COLO829 (cell line): Measurements from ENCODE around the gene ZNF189.
A peak's percentile ranks its signal among the peaks of the same experiment; 100 is the strongest.

ENCODE experiments used
- DNase-seq: peaks from one replicate; pipeline ENCODE4 v3.0.0; 2012; ENCODE audit warnings: low spot score

The ZNF189 gene

DNA sequence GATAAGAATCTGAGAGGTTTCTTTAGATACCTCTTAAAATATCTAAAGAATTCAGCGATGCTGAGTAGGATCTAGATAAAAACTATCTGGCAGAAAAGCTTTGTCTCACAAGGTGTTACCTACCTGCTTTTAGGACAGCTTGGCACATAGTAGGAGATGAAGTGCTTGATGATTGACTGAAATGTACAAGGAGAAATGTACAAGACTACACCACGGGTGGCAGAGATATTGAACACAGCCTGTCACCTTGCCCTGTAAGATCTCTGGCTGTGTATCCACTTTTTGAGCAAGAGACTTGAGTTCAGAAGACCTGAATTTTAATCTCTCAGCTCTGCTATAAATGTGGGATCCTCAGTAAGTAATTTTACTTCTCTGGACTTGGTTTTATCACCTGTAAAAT is 21.2 kb downstream of the ZNF189 start:
- DNase-seq = no peak

DNA sequence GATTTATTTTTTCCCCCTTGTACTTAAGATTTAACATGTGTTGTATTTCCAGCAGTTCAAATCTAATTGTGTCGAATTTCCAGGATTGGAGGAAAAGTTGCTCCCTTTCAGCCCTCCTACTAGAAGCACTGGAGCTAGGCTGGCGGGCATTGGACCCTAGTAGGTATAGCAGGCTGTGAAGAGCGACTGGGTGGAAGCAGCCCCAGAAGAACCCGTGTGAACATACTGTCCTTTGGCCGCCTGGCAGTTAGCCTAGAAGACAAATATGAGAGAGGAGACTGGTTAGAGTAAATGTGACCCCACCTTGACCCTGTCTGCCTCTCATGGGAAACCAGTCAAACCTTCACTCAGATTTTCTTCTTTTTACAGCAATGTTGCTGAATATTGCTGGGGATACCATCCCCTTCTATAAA is 23.0 kb downstream of the ZNF189 start:
- no peak for DNase-seq

DNA sequence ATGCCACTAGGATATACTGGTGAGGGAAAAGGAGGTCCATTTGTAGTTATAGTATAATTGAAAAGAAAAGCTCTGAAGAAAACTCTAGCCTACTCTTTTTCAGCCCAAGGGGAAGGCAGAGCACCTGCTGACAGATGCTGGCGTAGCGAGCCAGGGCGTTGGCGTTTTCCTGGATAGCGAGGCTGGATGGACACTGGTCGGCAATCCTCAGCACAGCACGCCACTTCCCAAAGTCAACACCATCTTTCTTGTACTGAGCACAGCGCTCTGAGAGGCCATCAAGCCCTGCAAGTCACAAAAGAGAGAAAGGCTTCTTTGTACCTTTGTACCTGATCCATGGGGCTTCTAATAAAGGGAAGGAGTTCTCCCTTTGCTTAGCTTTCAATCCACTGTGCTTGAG is 28.7 kb downstream of the ZNF189 start:
- DNase-seq = no peak

- no peak for DNase-seq
Measured at GRCh38 chr9:101427957-101428655, 29.5 kb downstream of the ZNF189 start.

DNA sequence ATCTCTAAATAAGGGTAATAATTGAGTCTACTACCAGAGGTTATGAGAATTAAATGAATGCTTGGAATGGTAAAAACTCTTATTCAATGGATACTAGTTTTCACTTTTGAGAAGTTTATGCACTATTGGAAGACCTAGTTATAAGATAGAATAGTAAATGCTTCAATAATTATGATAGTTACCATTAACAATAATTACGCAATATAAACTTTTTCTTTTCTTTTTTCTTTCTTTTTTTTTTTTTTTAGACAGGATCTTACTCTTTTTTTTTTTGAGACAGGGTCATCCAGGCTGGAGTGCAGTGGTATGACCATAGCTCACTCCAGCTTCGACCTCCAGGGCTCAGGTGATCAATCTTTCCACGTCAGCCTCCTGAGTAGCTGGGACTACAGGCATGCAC is 30.3 kb downstream of the ZNF189 start:
- no peak for DNase-seq

DNA sequence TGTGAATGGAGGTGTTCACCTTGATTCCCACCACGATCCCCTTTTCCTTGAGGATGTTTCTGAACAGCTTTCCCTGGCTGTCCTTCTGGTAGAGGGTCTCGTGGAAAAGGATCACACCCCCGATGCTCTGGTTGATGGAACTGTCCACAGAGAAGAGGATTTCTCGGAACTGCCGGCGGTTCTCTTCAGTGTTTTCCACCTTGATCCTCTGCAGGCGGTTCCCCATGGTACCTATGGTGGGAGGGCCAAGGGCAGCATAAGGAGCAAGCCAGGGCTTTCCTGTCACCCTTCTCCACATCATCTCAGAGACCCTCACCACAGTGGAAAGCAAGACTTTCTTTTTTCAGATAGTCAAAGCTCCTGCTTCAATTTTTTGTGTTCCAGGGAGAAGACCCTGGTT is 31.1 kb downstream of the ZNF189 start:
- no peak for DNase-seq

- DNase-seq = no peak
Measured at GRCh38 chr9:101432171-101432570, 33.5 kb downstream of the ZNF189 start.

DNA sequence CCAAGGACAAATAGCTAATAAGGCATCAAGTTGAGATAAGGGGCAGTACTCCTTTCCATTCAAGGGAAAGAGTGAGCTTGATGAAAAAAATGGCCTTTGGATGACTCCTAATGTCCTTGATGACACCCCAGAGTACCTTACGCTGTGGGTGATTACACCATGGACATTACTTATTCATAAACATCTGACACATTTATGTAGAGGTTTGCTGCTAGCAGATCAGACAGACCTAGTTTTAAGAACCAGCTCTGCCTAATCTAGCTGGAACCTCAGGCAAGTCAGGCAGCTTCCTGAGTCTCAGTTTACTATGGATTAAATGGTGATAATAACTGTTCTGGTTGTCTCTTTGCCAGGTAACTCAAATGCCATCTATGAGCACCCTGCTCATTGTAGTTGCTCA is 34.1 kb downstream of the ZNF189 start:
- no peak for DNase-seq

GRCh38 chr9:101433229-101433628 is 34.6 kb downstream of the ZNF189 start:
- DNase-seq = no peak

- DNase-seq = no peak
Measured at GRCh38 chr9:101434998-101435397, 36.3 kb downstream of the ZNF189 start.

GRCh38 chr9:101435601-101436079 is 37.0 kb downstream of the ZNF189 start, which contains the start of gene ALDOB:
ALDOB (minus strand) TSS chr9:101435774; CDS start chr9:101430887, 4,887 bp downstream.
- DNase-seq = no peak

DNA sequence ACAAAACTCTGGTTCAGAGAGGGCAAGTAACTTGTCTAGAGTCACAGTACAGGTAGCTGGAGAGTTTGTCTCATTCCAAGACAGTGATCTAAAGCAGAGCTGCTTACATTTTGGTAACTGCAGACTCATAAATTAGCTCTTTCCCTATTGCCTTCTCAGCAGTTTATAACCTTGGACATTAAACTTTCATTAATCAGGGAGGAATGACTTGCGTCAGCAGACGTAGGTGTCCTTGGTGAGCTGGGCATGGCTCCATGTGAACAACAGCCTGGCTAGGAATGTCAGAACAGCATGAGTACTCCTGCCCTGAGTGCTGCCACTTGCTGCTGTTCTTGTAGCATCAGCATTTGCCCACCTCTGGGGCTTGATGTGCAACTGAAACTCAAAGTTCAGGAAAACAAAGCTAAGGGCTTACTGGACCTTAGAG is 39.2 kb downstream of the ZNF189 start:
- DNase-seq = no peak

- DNase-seq = peak; percentile 38
Measured at GRCh38 chr9:101438523-101438922, 39.9 kb downstream of the ZNF189 start.

- DNase-seq = no peak
Measured at GRCh38 chr9:101440714-101441230, 42.1 kb downstream of the ZNF189 start.

DNA sequence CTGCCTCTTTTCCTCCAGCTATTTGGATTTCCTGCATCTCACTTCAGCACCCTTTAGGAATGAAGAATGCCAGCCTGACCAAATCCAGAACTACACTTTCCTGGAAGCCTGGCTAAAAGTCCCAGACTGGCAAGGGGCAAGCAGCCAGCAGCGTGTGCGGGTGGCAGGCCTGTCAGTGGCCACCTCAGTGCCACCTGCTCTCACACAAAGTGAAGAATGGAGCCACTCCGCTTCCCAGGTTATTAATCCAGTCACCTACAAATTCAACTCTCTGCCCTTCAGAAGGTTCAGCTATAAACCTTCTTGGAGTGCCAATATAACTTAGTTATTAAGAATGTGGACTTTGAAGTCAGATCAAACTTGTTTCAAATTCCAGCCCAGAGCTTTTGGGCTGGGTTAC is 43.7 kb downstream of the ZNF189 start:
- no peak for DNase-seq

DNA sequence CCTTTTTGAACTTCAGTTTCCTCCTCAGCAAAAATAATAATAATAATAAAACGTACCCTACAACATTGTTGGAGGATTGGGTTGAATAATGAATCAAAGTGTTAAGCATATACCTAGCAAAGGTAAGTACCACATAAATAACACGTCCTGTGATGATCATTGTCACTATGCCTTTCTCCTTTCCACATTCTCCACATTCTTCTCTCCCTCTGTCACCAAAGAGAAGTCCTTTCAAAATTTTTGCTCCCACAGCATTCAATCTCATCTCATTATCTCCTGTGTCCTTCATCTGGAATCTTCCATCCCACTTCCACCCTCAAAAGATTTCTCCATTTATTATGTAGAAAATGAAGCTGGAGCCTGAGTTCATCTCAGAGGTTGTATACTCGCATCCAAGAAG is 44.1 kb downstream of the ZNF189 start:
- no peak for DNase-seq

DNA sequence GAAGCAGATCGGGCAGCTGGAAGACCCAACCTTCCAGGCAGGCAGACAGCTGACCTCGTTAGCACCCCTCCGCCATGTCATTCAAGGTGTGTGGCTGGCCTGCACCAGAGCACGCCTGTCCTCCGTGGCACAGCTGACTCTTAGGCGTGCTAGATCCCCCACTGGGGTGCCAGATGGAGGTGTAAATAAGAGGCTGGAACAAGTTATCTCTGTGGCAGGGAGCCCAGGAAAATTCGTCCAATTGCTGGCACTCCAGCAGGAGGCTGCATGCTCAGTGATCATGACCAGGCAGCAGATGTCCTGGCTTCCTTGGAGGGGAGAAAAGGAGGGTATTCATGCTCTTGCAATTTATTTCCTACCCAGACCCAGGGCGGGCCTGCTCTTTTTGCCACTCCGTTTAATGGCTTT is 44.7 kb downstream of the ZNF189 start:
- DNase-seq = no peak

GRCh38 chr9:101445353-101446029 is 46.8 kb downstream of the ZNF189 start:
- DNase-seq = no peak

- no peak for DNase-seq
Measured at GRCh38 chr9:101446732-101447131, 48.1 kb downstream of the ZNF189 start.

DNA sequence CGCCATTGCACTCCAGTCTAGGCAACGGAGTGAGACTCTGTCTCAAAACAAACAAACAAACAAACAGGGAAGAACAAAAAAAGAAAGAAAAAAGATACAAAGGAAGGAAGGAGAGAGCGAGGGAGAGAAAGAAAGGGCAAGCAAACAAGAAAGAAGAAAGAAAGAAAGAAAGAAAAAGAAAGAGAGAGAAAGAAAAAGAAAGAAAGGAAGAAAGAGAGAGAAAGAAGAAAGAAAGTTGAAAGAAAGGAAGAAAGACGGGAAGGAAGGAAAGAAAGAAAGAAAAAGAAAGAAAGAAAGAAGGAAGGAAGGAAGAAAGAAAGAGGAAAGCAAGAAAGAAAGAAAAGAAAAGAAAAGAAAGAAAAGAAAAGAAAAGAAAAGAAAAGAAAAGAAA is 50.0 kb downstream of the ZNF189 start:
- DNase-seq = no peak

- DNase-seq = peak; percentile 84
Measured at GRCh38 chr9:101449071-101449721, 50.5 kb downstream of the ZNF189 start.

GRCh38 chr9:101450931-101451330 is 52.3 kb downstream of the ZNF189 start:
- no peak for DNase-seq

DNA sequence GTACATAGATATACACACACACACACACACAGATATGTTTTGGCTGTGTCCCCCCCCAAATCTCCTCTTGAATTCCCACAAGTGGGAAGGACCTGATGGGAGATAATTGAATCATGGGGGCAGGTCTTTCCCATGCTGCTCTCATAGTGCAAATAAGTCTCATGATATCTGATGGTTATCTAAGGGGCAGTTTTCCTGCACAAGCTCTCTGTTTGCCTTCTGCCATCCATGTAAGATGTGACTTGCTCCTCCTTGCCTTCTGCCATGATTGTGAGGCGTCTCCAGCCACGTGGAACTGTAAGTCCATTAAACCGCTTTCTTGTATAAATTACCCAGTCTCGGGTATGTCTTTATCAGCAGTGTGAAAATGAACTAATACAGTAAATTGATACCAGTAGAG is 52.8 kb downstream of the ZNF189 start:
- DNase-seq = no peak
